ENCODE measurements around the gene KMT2B.

- TF ChIP-seq, protein P1, sequence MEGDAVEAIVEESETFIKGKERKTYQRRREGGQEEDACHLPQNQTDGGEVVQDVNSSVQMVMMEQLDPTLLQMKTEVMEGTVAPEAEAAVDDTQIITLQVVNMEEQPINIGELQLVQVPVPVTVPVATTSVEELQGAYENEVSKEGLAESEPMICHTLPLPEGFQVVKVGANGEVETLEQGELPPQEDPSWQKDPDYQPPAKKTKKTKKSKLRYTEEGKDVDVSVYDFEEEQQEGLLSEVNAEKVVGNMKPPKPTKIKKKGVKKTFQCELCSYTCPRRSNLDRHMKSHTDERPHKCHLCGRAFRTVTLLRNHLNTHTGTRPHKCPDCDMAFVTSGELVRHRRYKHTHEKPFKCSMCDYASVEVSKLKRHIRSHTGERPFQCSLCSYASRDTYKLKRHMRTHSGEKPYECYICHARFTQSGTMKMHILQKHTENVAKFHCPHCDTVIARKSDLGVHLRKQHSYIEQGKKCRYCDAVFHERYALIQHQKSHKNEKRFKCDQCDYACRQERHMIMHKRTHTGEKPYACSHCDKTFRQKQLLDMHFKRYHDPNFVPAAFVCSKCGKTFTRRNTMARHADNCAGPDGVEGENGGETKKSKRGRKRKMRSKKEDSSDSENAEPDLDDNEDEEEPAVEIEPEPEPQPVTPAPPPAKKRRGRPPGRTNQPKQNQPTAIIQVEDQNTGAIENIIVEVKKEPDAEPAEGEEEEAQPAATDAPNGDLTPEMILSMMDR (conservative IDR thresholded peaks at IDR 0.05; ENCODE audit: low read depth in 2 of 2) = no peak
- TF ChIP-seq EZH2 (IDR thresholded peaks at IDR 0.05; ENCODE audit: low read depth, unreplicated experiment) (no peak), POLR2AphosphoS5 (IDR thresholded peaks at IDR 0.05; ENCODE audit: low read depth) (no peak)
- TF ChIP-seq, protein P2, sequence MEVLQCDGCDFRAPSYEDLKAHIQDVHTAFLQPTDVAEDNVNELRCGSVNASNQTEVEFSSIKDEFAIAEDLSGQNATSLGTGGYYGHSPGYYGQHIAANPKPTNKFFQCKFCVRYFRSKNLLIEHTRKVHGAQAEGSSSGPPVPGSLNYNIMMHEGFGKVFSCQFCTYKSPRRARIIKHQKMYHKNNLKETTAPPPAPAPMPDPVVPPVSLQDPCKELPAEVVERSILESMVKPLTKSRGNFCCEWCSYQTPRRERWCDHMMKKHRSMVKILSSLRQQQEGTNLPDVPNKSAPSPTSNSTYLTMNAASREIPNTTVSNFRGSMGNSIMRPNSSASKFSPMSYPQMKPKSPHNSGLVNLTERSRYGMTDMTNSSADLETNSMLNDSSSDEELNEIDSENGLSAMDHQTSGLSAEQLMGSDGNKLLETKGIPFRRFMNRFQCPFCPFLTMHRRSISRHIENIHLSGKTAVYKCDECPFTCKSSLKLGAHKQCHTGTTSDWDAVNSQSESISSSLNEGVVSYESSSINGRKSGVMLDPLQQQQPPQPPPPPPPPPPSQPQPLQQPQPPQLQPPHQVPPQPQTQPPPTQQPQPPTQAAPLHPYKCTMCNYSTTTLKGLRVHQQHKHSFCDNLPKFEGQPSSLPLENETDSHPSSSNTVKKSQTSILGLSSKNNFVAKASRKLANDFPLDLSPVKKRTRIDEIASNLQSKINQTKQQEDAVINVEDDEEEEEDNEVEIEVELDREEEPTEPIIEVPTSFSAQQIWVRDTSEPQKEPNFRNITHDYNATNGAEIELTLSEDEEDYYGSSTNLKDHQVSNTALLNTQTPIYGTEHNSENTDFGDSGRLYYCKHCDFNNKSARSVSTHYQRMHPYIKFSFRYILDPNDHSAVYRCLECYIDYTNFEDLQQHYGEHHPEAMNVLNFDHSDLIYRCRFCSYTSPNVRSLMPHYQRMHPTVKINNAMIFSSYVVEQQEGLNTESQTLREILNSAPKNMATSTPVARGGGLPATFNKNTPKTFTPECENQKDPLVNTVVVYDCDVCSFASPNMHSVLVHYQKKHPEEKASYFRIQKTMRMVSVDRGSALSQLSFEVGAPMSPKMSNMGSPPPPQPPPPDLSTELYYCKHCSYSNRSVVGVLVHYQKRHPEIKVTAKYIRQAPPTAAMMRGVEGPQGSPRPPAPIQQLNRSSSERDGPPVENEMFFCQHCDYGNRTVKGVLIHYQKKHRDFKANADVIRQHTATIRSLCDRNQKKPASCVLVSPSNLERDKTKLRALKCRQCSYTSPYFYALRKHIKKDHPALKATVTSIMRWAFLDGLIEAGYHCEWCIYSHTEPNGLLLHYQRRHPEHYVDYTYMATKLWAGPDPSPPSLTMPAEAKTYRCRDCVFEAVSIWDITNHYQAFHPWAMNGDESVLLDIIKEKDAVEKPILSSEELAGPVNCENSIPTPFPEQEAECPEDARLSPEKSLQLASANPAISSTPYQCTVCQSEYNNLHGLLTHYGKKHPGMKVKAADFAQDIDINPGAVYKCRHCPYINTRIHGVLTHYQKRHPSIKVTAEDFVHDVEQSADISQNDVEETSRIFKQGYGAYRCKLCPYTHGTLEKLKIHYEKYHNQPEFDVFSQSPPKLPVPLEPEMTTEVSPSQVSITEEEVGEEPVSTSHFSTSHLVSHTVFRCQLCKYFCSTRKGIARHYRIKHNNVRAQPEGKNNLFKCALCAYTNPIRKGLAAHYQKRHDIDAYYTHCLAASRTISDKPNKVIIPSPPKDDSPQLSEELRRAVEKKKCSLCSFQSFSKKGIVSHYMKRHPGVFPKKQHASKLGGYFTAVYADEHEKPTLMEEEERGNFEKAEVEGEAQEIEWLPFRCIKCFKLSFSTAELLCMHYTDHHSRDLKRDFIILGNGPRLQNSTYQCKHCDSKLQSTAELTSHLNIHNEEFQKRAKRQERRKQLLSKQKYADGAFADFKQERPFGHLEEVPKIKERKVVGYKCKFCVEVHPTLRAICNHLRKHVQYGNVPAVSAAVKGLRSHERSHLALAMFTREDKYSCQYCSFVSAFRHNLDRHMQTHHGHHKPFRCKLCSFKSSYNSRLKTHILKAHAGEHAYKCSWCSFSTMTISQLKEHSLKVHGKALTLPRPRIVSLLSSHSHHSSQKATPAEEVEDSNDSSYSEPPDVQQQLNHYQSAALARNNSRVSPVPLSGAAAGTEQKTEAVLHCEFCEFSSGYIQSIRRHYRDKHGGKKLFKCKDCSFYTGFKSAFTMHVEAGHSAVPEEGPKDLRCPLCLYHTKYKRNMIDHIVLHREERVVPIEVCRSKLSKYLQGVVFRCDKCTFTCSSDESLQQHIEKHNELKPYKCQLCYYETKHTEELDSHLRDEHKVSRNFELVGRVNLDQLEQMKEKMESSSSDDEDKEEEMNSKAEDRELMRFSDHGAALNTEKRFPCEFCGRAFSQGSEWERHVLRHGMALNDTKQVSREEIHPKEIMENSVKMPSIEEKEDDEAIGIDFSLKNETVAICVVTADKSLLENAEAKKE (CRISPR knock-in tag; IDR thresholded peaks at IDR 0.05) = no peak
- TF ChIP-seq, protein P3, sequence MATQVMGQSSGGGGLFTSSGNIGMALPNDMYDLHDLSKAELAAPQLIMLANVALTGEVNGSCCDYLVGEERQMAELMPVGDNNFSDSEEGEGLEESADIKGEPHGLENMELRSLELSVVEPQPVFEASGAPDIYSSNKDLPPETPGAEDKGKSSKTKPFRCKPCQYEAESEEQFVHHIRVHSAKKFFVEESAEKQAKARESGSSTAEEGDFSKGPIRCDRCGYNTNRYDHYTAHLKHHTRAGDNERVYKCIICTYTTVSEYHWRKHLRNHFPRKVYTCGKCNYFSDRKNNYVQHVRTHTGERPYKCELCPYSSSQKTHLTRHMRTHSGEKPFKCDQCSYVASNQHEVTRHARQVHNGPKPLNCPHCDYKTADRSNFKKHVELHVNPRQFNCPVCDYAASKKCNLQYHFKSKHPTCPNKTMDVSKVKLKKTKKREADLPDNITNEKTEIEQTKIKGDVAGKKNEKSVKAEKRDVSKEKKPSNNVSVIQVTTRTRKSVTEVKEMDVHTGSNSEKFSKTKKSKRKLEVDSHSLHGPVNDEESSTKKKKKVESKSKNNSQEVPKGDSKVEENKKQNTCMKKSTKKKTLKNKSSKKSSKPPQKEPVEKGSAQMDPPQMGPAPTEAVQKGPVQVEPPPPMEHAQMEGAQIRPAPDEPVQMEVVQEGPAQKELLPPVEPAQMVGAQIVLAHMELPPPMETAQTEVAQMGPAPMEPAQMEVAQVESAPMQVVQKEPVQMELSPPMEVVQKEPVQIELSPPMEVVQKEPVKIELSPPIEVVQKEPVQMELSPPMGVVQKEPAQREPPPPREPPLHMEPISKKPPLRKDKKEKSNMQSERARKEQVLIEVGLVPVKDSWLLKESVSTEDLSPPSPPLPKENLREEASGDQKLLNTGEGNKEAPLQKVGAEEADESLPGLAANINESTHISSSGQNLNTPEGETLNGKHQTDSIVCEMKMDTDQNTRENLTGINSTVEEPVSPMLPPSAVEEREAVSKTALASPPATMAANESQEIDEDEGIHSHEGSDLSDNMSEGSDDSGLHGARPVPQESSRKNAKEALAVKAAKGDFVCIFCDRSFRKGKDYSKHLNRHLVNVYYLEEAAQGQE (IDR thresholded peaks at IDR 0.05; ENCODE audit: unreplicated experiment) = no peak
Observed at GRCh38 chr19:35733180-35734125, 15.7 kb downstream of the KMT2B start.
